Left ventricle myocardium inferior (tissue), 1 donor: ENCODE measurements around the gene POP7. TPM values are rescaled to one million over a fixed set of nuclear protein-coding genes. Genes with fewer than 3 reads are reported as not detected.

ENCODE experiments used
- DNase-seq: peaks from one replicate; pipeline ENCODE4 v3.0.0-alpha.2; 2020
- H3K27ac ChIP-seq: fragments of 200-600 bp; replicated peaks from 2 replicates; pipeline ENCODE4 v1.8.0; 2021
- H3K27me3 ChIP-seq: fragments of 200-600 bp; 2 replicates; pipeline ENCODE4 v1.8.0; 2021; ENCODE audit warnings: low read depth
- H3K36me3 ChIP-seq: fragments of 200-600 bp; 2 replicates; pipeline ENCODE4 v1.8.0; 2021
- H3K4me1 ChIP-seq: fragments of 200-600 bp; 2 replicates; pipeline ENCODE4 v1.8.0; 2021
- H3K4me3 ChIP-seq: fragments of 200-600 bp; 2 replicates; pipeline ENCODE4 v1.8.0; 2021; ENCODE audit warnings: mild to moderate bottlenecking, moderate library complexity
- H3K9me3 ChIP-seq: fragments of 200-600 bp; replicated peaks from 2 replicates; pipeline ENCODE4 v1.8.0; 2021
- CTCF ChIP-seq: fragments of 200-600 bp; IDR thresholded peaks from 2 replicates; pipeline ENCODE4 v1.8.0; 2021; ENCODE audit warnings: antibody characterized with exemption, mild to moderate bottlenecking, borderline replicate concordance
- intact Hi-C: fragments of 100-400 bp; cut with micrococcal nuclease; formaldehyde crosslinking; loops from one replicate; pipeline ENCODE4 v1.11.0; 2022
- total RNA-seq: library from RNA; stranded (reverse); fragmentation: NEBNext Ultra II Directional; extraction: Animal tissue kit (Norgen Biotek cat#: 25700); gene quantifications from one replicate; pipeline ENCODE4 v1.2.1, GENCODE V29; 2021
- donor health status: DM: no; HTN: yes; CAD: no; lungs with severe emphysema.

Gene POP7
- total RNA-seq, 1 donor from 2014 or later: 30.6 TPM

- intact Hi-C loops: loop anchor here (5.0 kb wide), 1 partner anchor 260 kb away; no protein-coding TSS in a partner anchor
- Histone ChIP-seq H3K4me3 (no peak overlapping the region), H3K4me1 (no peaks in the 10 kb centered on the region), H3K36me3 (no peaks in the 10 kb centered on the region), H3K9me3 (no peaks in the 10 kb centered on the region), H3K27me3 (peaks cover 87% of the 10 kb centered on the region), H3K27ac (no peak overlapping the region)
- no peak for DNase-seq
- no peak for TF ChIP-seq CTCF
These were observed 21.3 kb downstream of the POP7 start for GRCh38 chr7:100726996-100727761.

- intact Hi-C loops: loop anchor here (5.0 kb wide), 1 partner anchor 261 kb away; no protein-coding TSS in a partner anchor
- peaks cover 87% of the 10 kb centered on the region for H3K27me3 ChIP-seq
These were observed 22.3 kb downstream of the POP7 start for GRCh38 chr7:100728196-100728595.

GRCh38 chr7:100730136-100730800, 24.3 kb downstream of the POP7 start:
- no peak for DNase-seq
- Histone ChIP-seq H3K4me1 (no peaks in the 10 kb centered on the region), H3K9me3 (no peaks in the 10 kb centered on the region), H3K27ac (no peak overlapping the region), H3K27me3 (peaks cover 86% of the 10 kb centered on the region), H3K4me3 (no peak overlapping the region), H3K36me3 (no peaks in the 10 kb centered on the region)
- TF ChIP-seq CTCF: no peak
- intact Hi-C loops: no loop called here

More at GRCh38 chr7:100728196-100728595, 22.3 kb downstream of the POP7 start:
- TF ChIP-seq CTCF: no peak
- DNase-seq: no peak
- Histone ChIP-seq H3K27ac (no peak overlapping the region), H3K9me3 (no peaks in the 10 kb centered on the region), H3K4me1 (no peaks in the 10 kb centered on the region), H3K36me3 (no peaks in the 10 kb centered on the region), H3K4me3 (no peak overlapping the region)

GRCh38 chr7:100731937-100732636, 26.2 kb downstream of the POP7 start:
- no peak for TF ChIP-seq CTCF
- intact Hi-C loops: no loop called here
- no peak overlapping the region for H3K27ac ChIP-seq

GRCh38 chr7:100735730-100736129, 29.8 kb downstream of the POP7 start:
- DNase-seq: no peak
- Histone ChIP-seq H3K36me3 (no peaks in the 10 kb centered on the region), H3K4me3 (no peak overlapping the region), H3K27me3 (peaks cover 61% of the 10 kb centered on the region), H3K27ac (no peak overlapping the region), H3K9me3 (no peaks in the 10 kb centered on the region), H3K4me1 (no peaks in the 10 kb centered on the region)
- intact Hi-C loops: no loop called here
- no peak for TF ChIP-seq CTCF

More at GRCh38 chr7:100731937-100732636, 26.2 kb downstream of the POP7 start:
- Histone ChIP-seq H3K36me3 (no peaks in the 10 kb centered on the region), H3K4me3 (no peak overlapping the region), H3K27me3 (peaks cover 81% of the 10 kb centered on the region), H3K4me1 (no peaks in the 10 kb centered on the region), H3K9me3 (no peaks in the 10 kb centered on the region)
- DNase-seq: no peak
